Central memory CD8-positive, alpha-beta T cell (primary cell): Measurements from ENCODE around the gene CASP8.

Source experiments
- ATAC-seq: fragments of 150-1000 bp; cut with Tn5 transposase; replicated peaks from 2 replicates; pipeline ENCODE4 v1.10.0; 2022; ENCODE audit warnings: mild to moderate bottlenecking, moderate FRiP score, moderate number of reproducible peaks; ENCODE audit not compliant: poor library complexity, severe bottlenecking; ENCODE audit errors: extremely low read depth
- DNase-seq, 2 donors: peaks; one replicate each; pipeline ENCODE4 v3.0.0; 2021; ENCODE audit warnings: low spot score in 2 of 2
- H3K27ac Mint-ChIP-seq: one replicate; pipeline ENCODE4 v1.8.0; 2022; ENCODE audit warnings: low read depth, mild to moderate bottlenecking, moderate library complexity, mixed read lengths
- H3K27me3 Mint-ChIP-seq: one replicate; pipeline ENCODE4 v1.8.0; 2022; ENCODE audit warnings: mixed read lengths
- H3K36me3 Mint-ChIP-seq: one replicate; pipeline ENCODE4 v1.8.0; 2022; ENCODE audit warnings: mild to moderate bottlenecking, moderate library complexity, mixed read lengths; ENCODE audit not compliant: insufficient read depth
- H3K4me1 Mint-ChIP-seq: one replicate; pipeline ENCODE4 v1.8.0; 2022; ENCODE audit warnings: mixed read lengths
- H3K4me3 Mint-ChIP-seq: one replicate; pipeline ENCODE4 v1.8.0; 2022; ENCODE audit warnings: mild to moderate bottlenecking, moderate library complexity, mixed read lengths
- H3K9me3 Mint-ChIP-seq: one replicate; pipeline ENCODE4 v1.8.0; 2022; ENCODE audit warnings: mixed read lengths

Gene CASP8

GRCh38 chr2:201250741-201251140 is 9.6 kb upstream of the CASP8 start:
- Mint-ChIP-seq H3K4me3 (no peak overlapping the region), H3K27ac (peak overlapping the region; percentile 60), H3K4me1 (peaks cover 68% of the 10 kb centered on the region), H3K36me3 (peaks cover 19% of the 10 kb centered on the region), H3K27me3 (no peaks in the 10 kb centered on the region), H3K9me3 (no peaks in the 10 kb centered on the region)
- DNase-seq = no peak
- ATAC-seq = no peak

GRCh38 chr2:201254081-201254730 is 6.1 kb upstream of the CASP8 start:
- H3K4me3 Mint-ChIP-seq = no peak overlapping the region
- DNase-seq = no peak
- no peak for ATAC-seq
- no peaks in the 10 kb centered on the region for H3K9me3 Mint-ChIP-seq
- peaks cover 79% of the 10 kb centered on the region for H3K4me1 Mint-ChIP-seq
- H3K27ac Mint-ChIP-seq = peak overlapping the region; percentile 98
- H3K27me3 Mint-ChIP-seq = no peaks in the 10 kb centered on the region
- peaks cover 33% of the 10 kb centered on the region for H3K36me3 Mint-ChIP-seq

- ATAC-seq (no peak), DNase-seq (no peak)
- H3K36me3 Mint-ChIP-seq = peaks cover 37% of the 10 kb centered on the region
- H3K27me3 Mint-ChIP-seq = no peaks in the 10 kb centered on the region
- H3K9me3 Mint-ChIP-seq = no peaks in the 10 kb centered on the region
- peaks cover 71% of the 10 kb centered on the region for H3K4me1 Mint-ChIP-seq
- H3K27ac Mint-ChIP-seq = peak overlapping the region; percentile 98
- H3K4me3 Mint-ChIP-seq = no peak overlapping the region
Measured at GRCh38 chr2:201255408-201256033, 4.8 kb upstream of the CASP8 start.

GRCh38 chr2:201256082-201256481 is 4.3 kb upstream of the CASP8 start:
- DNase-seq = no peak
- H3K4me1 Mint-ChIP-seq = peaks cover 67% of the 10 kb centered on the region
- H3K4me3 Mint-ChIP-seq = no peak overlapping the region
- H3K27ac Mint-ChIP-seq = peak overlapping the region; percentile 98
- H3K36me3 Mint-ChIP-seq = peaks cover 41% of the 10 kb centered on the region
- no peaks in the 10 kb centered on the region for H3K9me3 Mint-ChIP-seq
- ATAC-seq = no peak
- H3K27me3 Mint-ChIP-seq = no peaks in the 10 kb centered on the region

- ATAC-seq = peak; percentile 27
- Mint-ChIP-seq H3K27me3 (no peaks in the 10 kb centered on the region), H3K4me3 (peak overlapping the region; percentile 93), H3K36me3 (peaks cover 42% of the 10 kb centered on the region), H3K9me3 (no peaks in the 10 kb centered on the region), H3K27ac (peak overlapping the region; percentile 98), H3K4me1 (peaks cover 64% of the 10 kb centered on the region)
- peak; percentile 39 to 53 for DNase-seq
Measured at GRCh38 chr2:201257381-201257955, 2.9 kb upstream of the CASP8 start.

GRCh38 chr2:201257956-201258665 is 2.2 kb upstream of the CASP8 start:
- peak overlapping the region; percentile 93 for H3K4me3 Mint-ChIP-seq
- peak overlapping the region; percentile 98 for H3K27ac Mint-ChIP-seq
- peaks cover 42% of the 10 kb centered on the region for H3K36me3 Mint-ChIP-seq
- H3K9me3 Mint-ChIP-seq = no peaks in the 10 kb centered on the region
- DNase-seq (peak; percentile 85 to 95), ATAC-seq (peak; percentile 74)
- peaks cover 63% of the 10 kb centered on the region for H3K4me1 Mint-ChIP-seq
- no peaks in the 10 kb centered on the region for H3K27me3 Mint-ChIP-seq

- DNase-seq (no peak), ATAC-seq (peak; percentile 2)
- H3K4me1 Mint-ChIP-seq = peaks cover 66% of the 10 kb centered on the region
- no peaks in the 10 kb centered on the region for H3K27me3 Mint-ChIP-seq
- no peaks in the 10 kb centered on the region for H3K9me3 Mint-ChIP-seq
- H3K36me3 Mint-ChIP-seq = peaks cover 41% of the 10 kb centered on the region
- H3K4me3 Mint-ChIP-seq = peak overlapping the region; percentile 93
- H3K27ac Mint-ChIP-seq = peak overlapping the region; percentile 98
Measured at GRCh38 chr2:201258666-201259615, 1.4 kb upstream of the CASP8 start.

GRCh38 chr2:201261471-201261870 is 1.1 kb downstream of the CASP8 start:
- H3K9me3 Mint-ChIP-seq = no peaks in the 10 kb centered on the region

GRCh38 chr2:201261906-201262305 is 1.6 kb downstream of the CASP8 start:
- peak overlapping the region; percentile 98 for H3K27ac Mint-ChIP-seq

More at GRCh38 chr2:201261471-201261870, 1.1 kb downstream of the CASP8 start:
- Mint-ChIP-seq H3K4me3 (peak overlapping the region; percentile 93), H3K27ac (peak overlapping the region; percentile 98), H3K36me3 (peaks cover 46% of the 10 kb centered on the region), H3K27me3 (no peaks in the 10 kb centered on the region), H3K4me1 (peaks cover 77% of the 10 kb centered on the region)
- DNase-seq (peak; percentile 30 to 55), ATAC-seq (no peak)

GRCh38 chr2:201262718-201263117 is 2.4 kb downstream of the CASP8 start:
- no peak for ATAC-seq
- Mint-ChIP-seq H3K27me3 (no peaks in the 10 kb centered on the region), H3K27ac (peak overlapping the region; percentile 98), H3K4me3 (peak overlapping the region; percentile 93), H3K4me1 (peaks cover 77% of the 10 kb centered on the region), H3K36me3 (peaks cover 52% of the 10 kb centered on the region), H3K9me3 (no peaks in the 10 kb centered on the region)
- no peak for DNase-seq

More at GRCh38 chr2:201261906-201262305, 1.6 kb downstream of the CASP8 start:
- H3K36me3 Mint-ChIP-seq = peaks cover 50% of the 10 kb centered on the region
- H3K4me3 Mint-ChIP-seq = peak overlapping the region; percentile 93
- H3K27me3 Mint-ChIP-seq = no peaks in the 10 kb centered on the region
- DNase-seq (no peak), ATAC-seq (no peak)
- no peaks in the 10 kb centered on the region for H3K9me3 Mint-ChIP-seq
- H3K4me1 Mint-ChIP-seq = peaks cover 77% of the 10 kb centered on the region

GRCh38 chr2:201263779-201264178 is 3.4 kb downstream of the CASP8 start:
- no peaks in the 10 kb centered on the region for H3K9me3 Mint-ChIP-seq
- ATAC-seq = no peak
- peak overlapping the region; percentile 93 for H3K4me3 Mint-ChIP-seq
- H3K36me3 Mint-ChIP-seq = peaks cover 50% of the 10 kb centered on the region
- H3K4me1 Mint-ChIP-seq = peaks cover 72% of the 10 kb centered on the region
- peak overlapping the region; percentile 98 for H3K27ac Mint-ChIP-seq
- H3K27me3 Mint-ChIP-seq = no peaks in the 10 kb centered on the region
- DNase-seq = no peak
